HK-2 (cell line): ENCODE results near the gene PCDH9.

Experiments
- DNase-seq: peaks from one replicate; pipeline ENCODE4 v3.0.0-alpha.2; 2018; ENCODE audit not compliant: unreplicated experiment

The PCDH9 gene

DNA sequence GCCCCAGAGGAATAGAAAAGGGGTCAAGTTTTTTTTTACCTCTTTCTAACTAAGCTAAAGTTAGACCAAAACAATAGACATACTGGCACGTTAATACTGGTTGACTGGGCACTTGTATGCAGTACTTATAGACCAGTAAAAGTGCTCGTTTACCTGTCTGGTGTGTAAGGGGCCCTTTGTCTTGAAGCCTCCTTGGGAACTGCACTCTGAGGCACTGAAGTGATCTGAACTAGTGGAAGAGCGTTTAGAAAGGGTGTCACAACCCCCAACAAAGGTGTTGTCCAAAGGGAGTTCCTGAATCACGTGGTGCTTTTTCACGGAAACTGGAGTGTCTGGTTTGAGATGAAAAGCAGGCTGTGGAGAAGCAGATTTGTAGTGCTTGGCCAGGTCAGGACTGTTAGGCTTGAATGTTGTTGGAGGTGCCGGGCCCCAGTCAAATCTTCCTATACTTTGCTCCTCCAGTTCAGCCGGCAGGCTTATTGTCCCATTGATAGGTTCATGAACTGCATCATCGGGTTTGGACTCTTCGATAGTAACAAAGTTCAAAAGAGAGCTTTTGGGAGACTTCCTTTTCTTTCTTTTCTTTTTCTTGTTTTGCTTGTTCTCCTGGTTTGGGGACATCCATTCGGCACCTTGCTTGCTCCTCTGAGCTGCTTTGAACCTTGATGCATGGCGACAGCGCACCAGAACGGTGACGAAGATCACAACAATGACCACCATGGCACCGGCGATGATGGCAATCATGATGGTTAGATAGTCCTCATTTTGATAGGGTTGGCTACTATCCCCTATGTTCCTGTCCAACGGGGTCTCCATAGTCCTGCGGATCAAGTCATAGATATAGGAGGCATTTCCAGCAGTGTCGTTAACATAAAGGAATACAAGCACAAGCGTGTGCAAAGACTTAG is 4.6 kb downstream of the PCDH9 start:
- no peak for DNase-seq

DNA sequence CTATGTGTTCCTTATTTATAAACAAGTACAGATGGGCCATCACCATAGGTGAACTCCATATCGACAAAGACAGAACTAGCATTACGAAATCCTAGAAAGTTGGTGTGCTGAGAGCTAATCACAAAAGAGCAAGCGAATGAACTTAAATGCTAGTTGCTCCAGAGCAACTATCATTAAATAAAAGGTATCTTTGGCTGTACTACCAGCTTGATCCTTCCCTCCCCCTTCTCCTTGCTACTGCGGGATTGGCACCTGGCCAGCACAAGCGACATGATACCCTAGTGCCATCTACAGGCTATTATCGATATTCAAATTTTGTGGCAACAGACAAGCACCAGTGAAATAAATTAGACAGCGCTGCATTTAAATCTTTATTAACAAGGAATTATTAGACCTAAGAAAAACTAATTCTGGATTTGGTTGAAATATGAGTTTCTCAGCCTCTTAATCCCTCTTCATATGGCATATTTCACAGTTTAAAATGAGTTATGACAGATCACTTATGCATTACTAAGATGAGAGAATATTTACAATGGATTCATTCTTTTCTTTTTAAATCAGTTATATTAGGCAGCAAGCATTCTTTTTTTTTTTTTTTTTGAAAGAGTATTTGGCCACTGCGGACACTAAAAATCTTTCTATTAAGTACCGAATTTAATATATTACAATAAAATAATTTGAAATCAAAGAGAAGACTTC is 5.8 kb downstream of the PCDH9 start:
- DNase-seq = peak; percentile 59

DNA sequence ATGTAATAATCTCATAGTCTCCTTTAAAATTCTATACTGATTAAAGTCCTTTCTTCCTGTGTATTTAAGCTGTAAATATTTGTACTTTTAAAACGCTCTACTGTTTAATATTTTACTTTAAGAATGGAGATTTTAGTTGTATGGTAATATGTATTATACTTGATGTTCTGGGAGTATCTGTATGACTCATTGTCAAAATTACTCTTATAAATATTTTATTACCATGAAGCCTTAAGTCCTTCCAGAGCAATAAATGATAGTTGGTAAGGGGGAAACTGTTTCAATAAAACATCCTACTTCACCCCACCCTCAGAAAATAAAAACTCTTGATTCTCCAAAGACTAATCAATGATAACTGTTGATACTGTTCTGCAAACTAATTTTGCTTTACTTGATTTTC is 6.4 kb downstream of the PCDH9 start:
- DNase-seq = no peak

DNA sequence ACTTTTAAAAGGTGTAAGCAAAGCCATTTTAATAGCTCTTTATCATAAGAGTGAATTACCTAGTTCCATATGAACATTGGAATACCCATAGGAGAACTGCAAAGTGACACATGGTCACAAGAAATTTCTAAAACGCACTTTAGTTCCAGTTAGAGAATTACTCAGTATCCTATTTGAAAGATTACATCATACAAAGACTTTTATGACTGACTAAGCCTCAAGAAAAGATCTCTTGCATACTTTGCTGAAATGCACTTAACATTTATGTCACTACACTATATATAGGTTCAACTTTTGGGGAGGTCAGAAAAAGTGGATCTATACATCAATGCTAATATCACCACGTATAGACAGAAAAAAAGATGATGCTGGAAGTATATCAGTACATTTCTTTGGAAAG is 7.1 kb downstream of the PCDH9 start:
- no peak for DNase-seq

DNA sequence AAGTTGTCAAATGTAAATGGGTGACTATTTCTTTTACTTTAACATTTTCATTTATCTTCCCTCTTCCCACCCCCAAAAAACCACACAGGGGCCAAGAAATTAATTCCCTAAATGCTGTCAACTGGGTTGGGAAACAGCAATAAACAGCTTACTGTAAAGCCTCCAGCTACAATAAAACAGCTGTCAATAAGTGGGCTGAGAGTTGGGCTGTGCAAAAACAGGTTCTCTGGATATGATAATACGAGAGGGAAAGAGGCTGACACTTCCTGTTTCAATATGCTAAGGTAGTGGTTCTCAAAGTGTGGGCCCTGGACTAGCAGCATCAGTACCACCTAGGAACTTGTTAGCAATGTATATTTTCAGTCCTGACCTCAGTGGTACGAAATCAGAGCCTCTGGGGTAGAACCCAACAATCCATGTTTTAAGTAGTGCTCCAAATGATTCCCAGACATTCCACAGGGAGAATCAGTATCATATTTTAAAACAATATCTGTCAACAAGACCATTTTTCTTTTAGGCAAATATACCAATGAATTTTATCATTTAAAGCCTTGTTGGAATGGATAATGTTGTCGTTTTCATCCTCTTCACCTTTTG is 8.4 kb downstream of the PCDH9 start:
- no peak for DNase-seq

DNA sequence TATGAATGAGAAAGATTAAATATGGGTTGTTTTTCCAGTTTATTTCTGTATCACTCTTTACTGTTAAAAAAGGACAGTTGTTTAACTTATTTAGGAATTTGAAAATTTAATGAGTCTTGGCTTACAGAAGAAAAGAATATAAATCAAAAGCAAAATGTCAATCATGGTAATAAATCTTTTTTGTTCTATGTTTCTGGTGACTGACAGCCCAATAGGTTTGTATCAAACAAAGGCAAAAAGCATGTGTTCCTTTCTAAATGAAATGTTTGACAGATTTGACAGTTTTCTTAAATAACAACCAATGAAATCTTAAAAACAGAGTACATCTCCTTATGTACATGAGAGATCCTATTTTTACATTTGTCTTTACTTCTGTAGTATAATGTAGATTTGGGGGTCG is 11.0 kb downstream of the PCDH9 start:
- DNase-seq = no peak

DNA sequence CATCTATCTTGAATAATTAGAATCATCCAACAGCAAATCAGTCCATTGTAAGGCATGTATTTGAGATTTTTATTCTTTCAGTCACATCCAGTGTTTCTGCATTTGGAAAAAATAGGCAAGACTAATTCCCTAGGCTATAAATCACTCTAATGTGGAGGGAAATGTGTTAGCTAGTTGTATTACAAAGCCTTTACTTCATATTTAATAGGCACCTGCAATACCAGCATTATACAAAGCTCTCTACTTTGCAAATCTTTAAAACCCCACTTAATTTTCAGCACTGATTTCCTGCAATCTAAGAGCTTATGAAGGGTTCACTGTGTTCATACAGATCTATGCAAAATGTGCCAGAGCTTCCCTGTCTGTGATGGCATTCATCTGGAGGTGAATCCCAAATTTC is 12.3 kb downstream of the PCDH9 start:
- no peak for DNase-seq

DNA sequence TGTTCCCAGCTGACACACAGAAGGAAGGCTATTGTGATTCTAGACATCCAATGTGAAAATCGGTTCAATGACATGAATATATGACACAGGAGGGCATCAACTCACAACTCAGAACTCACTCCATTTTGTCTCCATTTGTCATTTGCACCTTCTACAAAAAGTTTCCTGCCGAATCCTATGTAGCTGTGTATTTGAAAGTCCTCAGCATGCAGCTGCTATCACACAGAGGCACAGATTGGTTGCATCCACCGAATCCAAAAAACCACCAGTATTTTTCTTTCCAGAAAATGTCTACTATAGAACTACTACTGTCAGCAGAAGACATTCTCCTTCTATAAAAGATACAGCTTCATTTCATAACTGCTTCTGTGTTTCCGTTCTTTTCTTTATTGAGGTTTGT is 13.3 kb downstream of the PCDH9 start:
- DNase-seq = no peak

DNA sequence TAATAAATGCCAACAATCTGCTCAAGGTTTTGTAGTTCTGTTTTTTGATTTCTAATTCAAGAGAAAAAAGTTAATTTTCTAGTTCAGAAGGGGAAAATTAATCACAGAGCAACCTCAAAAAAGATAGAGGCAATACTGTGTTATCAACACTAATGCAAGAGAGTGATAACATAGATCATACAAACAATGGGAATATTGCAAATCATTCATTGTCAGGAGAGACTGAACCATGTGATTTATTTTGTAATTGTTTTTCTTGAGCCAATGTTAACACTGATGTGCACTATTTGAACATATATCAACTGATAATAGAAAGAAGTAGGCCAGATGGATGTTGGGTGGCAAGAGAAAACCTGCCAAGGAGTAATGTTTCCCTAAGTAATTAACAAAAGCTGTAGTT is 19.9 kb downstream of the PCDH9 start:
- DNase-seq = no peak

DNA sequence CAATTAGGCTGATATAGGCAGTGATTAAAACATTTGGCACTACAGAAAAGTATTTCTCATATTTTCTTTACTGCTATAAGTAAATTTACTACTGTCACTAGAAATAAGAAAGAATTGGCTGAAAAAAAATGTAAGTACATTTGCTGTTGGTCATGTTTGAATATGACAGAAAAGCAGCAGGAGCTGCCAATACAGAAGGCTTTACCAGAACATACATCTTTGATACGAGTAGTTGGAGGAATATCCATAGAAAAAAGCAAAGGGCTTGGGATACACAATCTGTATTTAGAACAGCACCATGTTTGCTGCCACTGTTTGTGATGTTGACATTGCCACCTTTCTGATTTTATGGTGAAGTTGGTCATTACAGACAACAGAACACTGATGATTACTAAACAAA is 21.6 kb downstream of the PCDH9 start:
- DNase-seq = no peak

DNA sequence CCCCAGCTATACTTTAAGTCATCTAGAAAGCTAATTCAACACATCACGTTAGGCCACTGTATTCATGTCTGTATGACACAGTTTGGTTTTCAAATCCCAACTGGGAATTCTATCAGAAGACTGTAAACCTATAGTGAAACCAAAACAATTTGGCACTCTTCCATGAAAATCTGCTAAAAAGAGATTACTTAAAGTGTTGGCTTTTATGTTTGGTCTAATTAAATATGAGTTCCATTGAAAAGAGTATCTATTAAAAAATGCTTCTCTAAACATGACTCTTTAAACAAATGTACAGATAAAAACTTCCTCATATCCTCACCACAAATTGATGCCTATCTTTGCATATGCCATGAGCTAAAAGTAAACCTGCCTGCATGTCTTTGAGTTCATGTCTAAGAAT is 25.4 kb downstream of the PCDH9 start:
- no peak for DNase-seq

DNA sequence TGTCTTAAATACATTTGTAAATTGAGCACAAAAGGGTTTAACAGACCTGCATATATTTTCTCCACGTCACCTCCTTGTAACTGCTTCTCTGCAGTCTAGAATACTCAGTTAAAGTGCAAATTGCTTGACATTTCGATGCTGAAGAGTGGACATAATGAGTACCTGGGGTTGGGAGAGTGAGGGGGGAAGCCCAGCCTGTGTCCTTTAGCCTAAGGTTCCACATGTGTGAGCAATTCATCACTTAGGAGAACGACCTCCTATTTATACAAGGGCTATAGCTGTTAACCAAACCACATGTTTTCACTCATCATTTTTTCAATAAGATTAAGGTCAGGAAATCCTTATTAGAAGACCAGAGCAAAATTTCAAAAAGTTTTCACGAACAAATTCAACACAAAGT is 29.5 kb downstream of the PCDH9 start:
- no peak for DNase-seq

DNA sequence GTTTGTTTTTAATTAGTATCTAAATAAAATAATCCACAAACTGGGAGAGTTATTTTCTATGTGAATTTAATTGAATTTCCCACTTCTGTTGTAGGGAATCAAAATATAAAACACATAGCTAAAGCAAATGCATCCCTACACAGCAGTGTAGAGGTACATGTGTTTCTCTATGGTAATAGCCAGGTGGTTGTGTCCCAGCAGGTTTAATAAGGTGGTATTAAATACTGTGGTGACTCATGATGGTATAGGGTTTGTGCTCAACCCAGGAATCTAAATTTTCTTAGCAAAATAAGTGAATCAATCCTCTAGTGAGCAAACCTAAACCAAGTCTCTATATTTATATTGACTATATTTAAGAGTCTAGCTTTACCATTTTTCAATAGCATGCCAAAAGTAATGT is 30.0 kb downstream of the PCDH9 start:
- DNase-seq = no peak

DNA sequence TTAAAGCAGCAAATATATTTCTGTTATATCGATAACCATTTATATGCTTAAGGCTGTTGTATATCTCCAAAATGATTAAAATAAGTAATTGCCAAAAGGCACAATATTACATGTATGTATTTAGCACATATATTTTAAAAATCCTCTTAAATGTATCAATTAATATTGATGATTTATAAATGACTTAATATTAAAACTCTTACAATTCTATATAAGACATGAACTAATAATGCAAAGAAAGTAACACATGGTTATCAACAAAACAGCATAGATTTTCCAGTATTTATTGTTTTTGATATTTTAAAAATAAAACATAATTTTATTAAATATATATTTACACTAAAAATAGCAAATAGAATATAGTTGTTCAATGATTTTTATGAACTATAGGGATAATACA is 32.4 kb downstream of the PCDH9 start:
- no peak for DNase-seq

DNA sequence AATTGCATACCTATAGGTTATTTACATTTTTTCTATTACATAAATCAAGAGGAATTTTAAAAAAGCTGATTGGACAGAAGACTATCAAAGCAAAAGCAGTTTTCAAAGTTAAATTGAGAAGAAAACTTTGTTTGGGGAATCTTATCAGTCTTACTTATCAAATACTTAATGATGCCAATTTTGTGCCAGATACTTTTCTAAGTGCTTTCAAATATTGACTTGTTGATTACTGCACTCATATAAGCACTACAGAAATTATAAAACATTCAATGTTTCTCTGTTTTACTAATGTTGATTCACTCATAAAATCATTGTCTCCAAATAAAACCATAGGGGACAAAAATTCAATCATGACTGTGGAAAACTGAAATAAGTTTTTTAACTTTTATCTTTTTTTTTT is 36.2 kb downstream of the PCDH9 start:
- no peak for DNase-seq

DNA sequence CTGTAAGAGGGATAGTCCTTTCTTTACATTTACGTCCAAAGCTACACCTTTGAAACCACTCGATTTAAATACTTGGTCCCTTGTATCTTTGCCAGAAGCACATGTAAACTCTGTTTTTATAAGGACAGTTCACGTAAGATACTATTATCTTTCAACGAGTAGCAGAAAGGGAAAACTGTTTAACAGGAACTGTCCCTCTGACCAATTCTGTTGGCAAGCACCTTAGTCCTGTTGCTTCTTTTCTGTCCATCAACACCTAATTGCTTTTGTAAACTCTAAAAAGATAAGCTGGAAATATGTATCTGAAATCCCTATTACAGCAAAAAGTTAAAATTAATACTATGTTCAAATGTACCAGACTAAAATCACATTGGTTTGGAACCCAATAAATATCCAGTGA is 37.4 kb downstream of the PCDH9 start:
- DNase-seq = no peak

DNA sequence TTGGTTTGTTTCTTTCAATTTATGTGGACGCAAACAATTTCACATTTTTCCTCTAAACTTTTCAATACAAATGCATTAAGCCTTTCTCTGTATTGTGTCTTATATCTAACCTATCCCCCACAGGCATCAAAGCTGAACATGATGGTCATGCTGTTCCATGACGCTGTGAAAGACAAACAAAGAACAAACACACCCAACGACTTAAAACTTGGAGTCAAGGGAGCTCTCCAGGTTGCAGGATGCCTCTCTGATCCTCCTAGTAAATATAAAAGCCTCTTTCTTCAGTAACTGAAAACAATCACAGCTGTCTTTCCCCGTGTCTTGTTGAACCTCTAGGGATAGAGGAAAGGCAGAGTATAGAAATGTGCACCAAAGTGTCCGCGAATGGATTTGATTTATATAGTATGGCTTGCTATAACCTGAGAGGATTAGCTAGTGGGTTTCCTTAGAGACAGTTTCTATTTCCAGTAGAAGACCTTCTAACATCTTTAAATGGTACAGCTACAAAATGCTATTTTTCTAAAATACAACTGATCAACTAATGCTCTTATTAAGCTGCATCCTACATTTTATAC is 43.1 kb downstream of the PCDH9 start:
- DNase-seq = no peak

DNA sequence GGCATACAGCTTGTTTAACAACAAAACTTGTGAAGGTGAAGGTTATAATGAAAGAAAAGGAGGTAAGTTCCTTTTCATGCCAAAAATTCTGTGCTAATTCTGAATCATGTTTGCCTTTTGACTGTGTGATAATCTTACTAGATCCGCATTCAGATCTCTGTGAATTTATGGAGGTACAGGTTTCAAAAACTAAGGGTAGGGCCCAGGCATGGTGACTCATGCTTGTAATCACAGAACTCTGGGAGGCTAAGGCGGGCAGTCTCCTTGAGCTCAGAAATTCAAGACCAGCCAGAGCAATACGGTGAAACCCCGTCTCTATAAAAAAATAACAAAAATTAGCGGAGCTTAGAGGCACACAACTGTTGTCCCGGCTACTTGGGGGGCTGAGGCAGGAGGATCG is 45.9 kb downstream of the PCDH9 start:
- DNase-seq = no peak

DNA sequence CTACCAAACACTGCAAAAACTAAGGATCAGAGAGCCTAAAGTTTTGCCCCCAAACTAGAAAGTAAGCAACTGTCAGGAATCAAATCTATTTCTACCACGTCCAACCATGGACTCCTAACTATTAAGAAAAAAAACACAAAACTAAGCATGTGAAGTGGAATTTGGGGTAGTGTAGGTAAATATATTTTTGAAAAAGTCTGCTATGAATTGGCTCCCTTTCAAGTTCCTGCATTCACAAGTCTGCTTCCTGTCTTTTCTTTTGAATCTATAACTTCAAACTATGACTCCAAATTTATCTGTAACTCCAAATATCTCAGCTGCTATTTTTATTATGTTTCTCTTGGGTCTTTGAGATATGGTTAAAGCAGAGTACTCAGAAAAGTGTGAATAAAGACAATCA is 47.0 kb downstream of the PCDH9 start:
- no peak for DNase-seq

DNA sequence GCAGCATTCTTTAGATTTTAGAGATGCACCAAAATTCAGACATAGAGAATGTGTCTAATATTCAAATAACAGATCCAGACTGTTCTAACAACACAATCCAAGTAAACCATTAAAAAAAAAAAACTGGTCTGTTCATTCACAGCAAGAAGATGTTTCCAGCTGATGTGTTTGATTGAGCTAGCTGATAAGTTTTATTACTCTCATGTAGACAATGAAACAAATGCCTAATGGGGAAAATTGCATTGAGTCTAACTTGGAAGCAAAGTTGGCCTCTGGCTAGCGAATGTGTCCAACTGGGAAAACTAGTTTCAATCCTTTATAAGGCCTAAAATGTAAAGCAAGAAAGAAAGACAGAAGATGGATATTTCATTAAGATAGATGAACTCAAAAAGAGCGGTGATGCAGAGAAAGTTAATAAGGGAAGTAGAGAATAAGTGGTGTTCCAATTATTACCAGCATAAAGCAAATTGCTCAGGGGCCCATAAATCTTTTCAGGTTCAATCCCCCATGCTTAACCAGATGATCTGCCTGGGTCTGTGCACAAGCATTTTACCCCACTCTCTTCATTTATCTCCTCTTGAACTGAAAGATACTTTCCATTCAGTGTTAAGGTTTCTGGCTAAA is 54.2 kb downstream of the PCDH9 start:
- DNase-seq = no peak

DNA sequence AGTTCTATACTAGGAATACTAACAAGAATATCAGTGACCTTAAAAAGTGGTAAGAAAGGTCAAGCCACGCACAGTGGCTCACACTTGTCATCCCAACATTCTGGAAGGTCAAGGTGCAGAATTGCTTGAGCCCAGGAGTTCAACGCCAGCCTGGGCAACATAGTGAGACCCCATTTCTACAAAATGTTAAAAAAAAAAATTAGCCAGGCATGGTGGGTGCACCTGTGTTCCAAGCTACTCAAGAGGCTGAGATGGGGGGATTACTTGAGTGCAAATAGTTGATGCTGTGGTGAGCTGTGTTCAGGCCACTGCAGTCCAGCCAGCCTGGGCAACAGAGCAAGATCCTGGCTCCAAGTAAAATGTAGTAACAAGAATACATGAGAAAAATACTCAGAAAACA is 61.8 kb downstream of the PCDH9 start:
- DNase-seq = no peak

DNA sequence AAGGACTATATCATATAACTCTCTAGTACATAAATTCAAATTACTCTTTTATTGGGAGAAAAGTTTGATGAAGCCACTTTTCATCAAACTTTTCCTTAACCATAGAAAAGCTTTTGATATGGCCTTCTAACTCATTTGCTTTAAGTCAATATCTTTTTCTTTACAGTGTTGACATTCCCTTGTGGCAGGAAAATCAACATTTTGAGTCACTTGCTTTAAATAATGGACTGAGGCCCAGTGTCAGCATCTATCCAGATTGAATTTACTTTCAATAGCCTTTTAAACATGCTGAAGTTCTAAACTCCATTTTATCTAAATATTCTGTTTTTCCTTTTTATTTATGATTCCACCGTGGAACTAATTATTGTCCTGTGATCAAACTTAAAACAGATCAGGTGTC is 62.7 kb downstream of the PCDH9 start:
- no peak for DNase-seq
